SK-N-SH (cell line): Measurements from ENCODE around the gene ADAMTS7. TPM values are rescaled to one million over a fixed set of nuclear protein-coding genes. Genes with fewer than 3 reads are reported as not detected.

ENCODE experiments used
- CTCF ChIA-PET: fragments of 300-600, 350-600 bp; formaldehyde crosslinking; extraction: SDS; loops from one replicate; lab custom pipeline; 2021; lab: Yijun Ruan, JAX
- POLR2A ChIA-PET: fragments of 350-600 bp; sonication (Branson Sonifier 250); formaldehyde crosslinking; extraction: SDS; loops from one replicate; lab custom pipeline; 2020; ENCODE audit warnings: antibody characterized with exemption, inconsistent platforms; lab: Yijun Ruan, JAX
- DNase-seq: peaks from one replicate; pipeline ENCODE4 v3.0.0; 2012
- H2AFZ ChIP-seq: fragments of 200-600 bp; sonication (generic); 2 replicates; pipeline ENCODE4 v1.8.1; 2016; ENCODE audit warnings: antibody characterized with exemption, mild to moderate bottlenecking, low read depth
- H3F3A ChIP-seq: fragments of 200-600 bp; sonication (generic); replicated peaks from 2 replicates; pipeline ENCODE3; 2016; ENCODE audit warnings: antibody characterized with exemption, mild to moderate bottlenecking; ENCODE audit not compliant: insufficient read depth
- H3K27ac ChIP-seq, 2 experiments: fragments of 200-500 bp in 1 of 2; fragments of 200-600 bp in 1 of 2; sonication (Bioruptor generic) in 1 of 2; sonication (generic), shearing (Covaris generic) in 1 of 2; 2 replicates each; pipeline versions ENCODE4 v1.5.1 to v1.6.1; 2014 to 2016; ENCODE audit warnings: low read depth in 2 of 2, inconsistent platforms in 1 of 2, low read length in 1 of 2, mild to moderate bottlenecking in 1 of 2, mixed read lengths in 1 of 2
- H3K27me3 ChIP-seq: fragments of 200-600 bp; sonication (generic), shearing (Covaris generic); 2 replicates; pipeline ENCODE4 v1.6.1; 2016; ENCODE audit warnings: mixed run types; ENCODE audit not compliant: insufficient read depth
- H3K36me3 ChIP-seq, 2 experiments: fragments of 200-500 bp in 1 of 2; fragments of 200-600 bp in 1 of 2; sonication (Bioruptor generic) in 1 of 2; sonication (generic) in 1 of 2; replicated peaks in 1 of 2; 2 replicates each; pipeline versions ENCODE3 to v1.5.1; 2014 to 2016; ENCODE audit warnings: low read length in 1 of 2, mild to moderate bottlenecking in 1 of 2; ENCODE audit not compliant: insufficient read depth in 2 of 2, control insufficient read depth in 1 of 2
- H3K4me1 ChIP-seq, 2 experiments: fragments of 200-500 bp in 1 of 2; fragments of 200-600 bp in 1 of 2; sonication (Bioruptor generic) in 1 of 2; sonication (generic), shearing (Covaris generic) in 1 of 2; 2 replicates each; pipeline versions ENCODE4 v1.5.1 to v1.6.1; 2014 to 2016; ENCODE audit warnings: low read depth in 1 of 2, low read length in 1 of 2, mixed run types in 1 of 2; ENCODE audit not compliant: insufficient read depth in 2 of 2, control insufficient read depth in 1 of 2
- H3K4me2 ChIP-seq: fragments of 200-600 bp; sonication (generic), shearing (Covaris generic); 2 replicates; pipeline ENCODE4 v1.6.1; 2017; ENCODE audit warnings: mixed run types
- H3K4me3 ChIP-seq, 2 experiments: fragments of 200-500 bp in 1 of 2; fragments of 200-600 bp in 1 of 2; sonication (Bioruptor generic) in 1 of 2; sonication (generic), shearing (Covaris generic) in 1 of 2; 2 replicates each; pipeline versions ENCODE4 v1.5.1 to v1.8.1; 2014 to 2016; ENCODE audit warnings: low read depth in 2 of 2, inconsistent platforms in 1 of 2, low read length in 1 of 2, mild to moderate bottlenecking in 1 of 2, mixed read lengths in 1 of 2, moderate library complexity in 1 of 2
- H3K79me2 ChIP-seq: fragments of 200-600 bp; sonication (generic); 2 replicates; pipeline ENCODE4 v1.8.1; 2017; ENCODE audit warnings: mild to moderate bottlenecking; ENCODE audit not compliant: insufficient read depth
- H3K9ac ChIP-seq: fragments of 200-600 bp; sonication (generic); 2 replicates; pipeline ENCODE4 v1.6.1; 2017; ENCODE audit warnings: mixed run types
- H3K9me2 ChIP-seq: fragments of 200-600 bp; sonication (generic); 2 replicates; pipeline ENCODE4 v1.6.1; 2017; ENCODE audit warnings: mixed run types
- H3K9me3 ChIP-seq: fragments of 200-600 bp; sonication (generic); 2 replicates; pipeline ENCODE4 v1.6.1; 2017; ENCODE audit warnings: mixed run types, mild to moderate bottlenecking, moderate library complexity
- H4K20me1 ChIP-seq: fragments of 200-600 bp; sonication (generic); 2 replicates; pipeline ENCODE4 v1.6.1; 2017; ENCODE audit warnings: mild to moderate bottlenecking, mixed run types; ENCODE audit not compliant: insufficient read depth
- CHD2 ChIP-seq: fragments of 150-350 bp; IDR thresholded peaks from 2 replicates; pipeline ENCODE4 v1.6.1; 2018; ENCODE audit warnings: low read length; ENCODE audit not compliant: partially characterized antibody
- ELF1 ChIP-seq: IDR thresholded peaks from 2 replicates; pipeline ENCODE4 v1.4.0; 2012
- FOXJ3 ChIP-seq: sonication (generic); formaldehyde crosslinking; IDR thresholded peaks from 2 replicates; pipeline ENCODE4 v1.5.1; 2020; ENCODE audit warnings: mild to moderate bottlenecking, missing genetic modification reagents
- GABPA ChIP-seq: IDR thresholded peaks from 2 replicates; pipeline ENCODE4 v1.4.0; 2012; ENCODE audit warnings: low read depth, mild to moderate bottlenecking
- GATA2 ChIP-seq: sonication (generic); formaldehyde crosslinking; IDR thresholded peaks from 2 replicates; pipeline ENCODE4 v1.5.0; 2020; ENCODE audit warnings: mild to moderate bottlenecking, missing genetic modification reagents
- MXI1 ChIP-seq: IDR thresholded peaks from 2 replicates; pipeline ENCODE4 v1.6.1; 2012; ENCODE audit warnings: mild to moderate bottlenecking, low read depth, low read length, improper control_type of control experiment
- NFIC ChIP-seq: IDR thresholded peaks from 2 replicates; pipeline ENCODE4 v1.4.0; 2012; ENCODE audit warnings: borderline replicate concordance
- NRF1 ChIP-seq: IDR thresholded peaks from 2 replicates; pipeline ENCODE4 v1.6.1; 2012; ENCODE audit warnings: low read depth, mild to moderate bottlenecking, low read length
- POLR2AphosphoS5 ChIP-seq: IDR thresholded peaks from 2 replicates; pipeline ENCODE4 v1.6.1; 2012; ENCODE audit warnings: low read depth, low read length
- RFX5 ChIP-seq: IDR thresholded peaks from 2 replicates; pipeline ENCODE4 v1.6.1; 2012; ENCODE audit warnings: mild to moderate bottlenecking, improper control_type of control experiment, low read length
- SIN3A ChIP-seq: IDR thresholded peaks from 2 replicates; pipeline ENCODE4 v1.6.1; 2012; ENCODE audit warnings: low read depth, mild to moderate bottlenecking, low read length, moderate library complexity, borderline replicate concordance
- TCF12 ChIP-seq: IDR thresholded peaks from 2 replicates; pipeline ENCODE4 v1.4.0; 2012
- TEAD4 ChIP-seq: IDR thresholded peaks from 2 replicates; pipeline ENCODE4 v1.4.0; 2012; ENCODE audit warnings: mild to moderate bottlenecking, borderline replicate concordance; ENCODE audit not compliant: insufficient read depth
- YY1 ChIP-seq: IDR thresholded peaks from 2 replicates; pipeline ENCODE4 v1.4.0; 2012; ENCODE audit warnings: low read depth, mild to moderate bottlenecking
- WGBS: methylation state at CpG from one replicate; pipeline ENCODE4 v1.1.6; 2017; ENCODE audit warnings: low lambda C conversion rate; 5-methylcytosine and 5-hydroxymethylcytosine counted together
- polyA plus RNA-seq, 3 experiments: library from polyadenylated mRNA; depleted of rRNA; stranded (reverse); fragments of >200 nt; gene quantifications; 2 replicates each; pipeline ENCODE4 v1.2.3, GENCODE V29; 2012
- TF ChIP-seq, protein P1 (sequence below): fragments of 150-350 bp; IDR thresholded peaks from 2 replicates; pipeline ENCODE4 v1.6.1; 2017; ENCODE audit warnings: antibody characterized with exemption, low read length, low read depth, borderline replicate concordance
- TF ChIP-seq, protein P2 (sequence below): IDR thresholded peaks from 2 replicates; pipeline ENCODE4 v1.4.0; 2012; ENCODE audit warnings: low read depth, borderline replicate concordance
- TF ChIP-seq, protein P3 (sequence below): fragments of 200-600 bp; sonication (generic); IDR thresholded peaks from 2 replicates; pipeline ENCODE4 v1.6.1; 2017; ENCODE audit warnings: antibody characterized with exemption, mild to moderate bottlenecking, moderate library complexity

Gene ADAMTS7
- polyA plus RNA-seq, 1 of the 3 experiments (the other 2 are of a cell fraction) = 17.9 TPM

DNA sequence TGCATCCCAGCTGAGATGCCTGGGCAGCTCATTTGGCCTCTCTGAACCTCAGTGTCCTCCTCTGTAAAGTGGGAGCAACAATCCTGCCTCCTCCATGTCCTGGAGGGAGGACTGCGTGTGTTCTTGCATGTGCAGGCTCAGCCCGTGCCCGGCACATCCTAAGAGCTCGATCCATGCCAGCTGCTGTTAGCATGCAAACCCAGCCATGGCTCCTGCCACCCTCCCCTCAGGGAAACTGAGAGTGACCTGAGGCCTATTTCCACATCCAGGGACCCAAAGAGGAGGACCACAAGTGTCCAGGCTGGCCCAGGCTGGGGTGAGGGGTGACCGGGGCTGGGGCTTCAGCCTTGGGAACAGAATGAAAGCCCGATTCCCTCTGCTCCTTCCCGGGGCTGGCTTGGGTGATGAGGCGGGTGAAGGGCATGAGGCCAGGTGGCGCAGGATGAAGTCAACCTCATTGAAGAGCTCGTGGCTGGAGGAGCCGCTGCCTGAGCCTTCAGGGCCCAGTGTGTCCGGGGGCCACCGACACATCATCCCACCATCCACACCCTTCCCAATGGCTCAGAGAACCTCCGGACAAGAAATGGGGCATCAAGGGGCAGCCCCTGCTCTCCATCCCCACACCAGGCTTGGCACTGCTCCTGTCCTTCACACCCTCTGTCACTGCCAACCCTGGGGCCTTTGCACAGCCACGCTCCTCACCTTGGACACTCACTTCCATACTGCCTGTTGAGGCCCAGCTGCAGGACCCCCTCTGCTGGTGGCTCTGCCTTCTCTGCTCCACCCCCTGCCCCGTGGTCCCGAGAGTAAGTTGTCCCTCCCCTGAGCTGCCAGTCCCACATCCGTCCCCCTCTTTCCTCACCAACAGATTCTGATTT lies 42.5 kb downstream of the ADAMTS7 start:
- Histone ChIP-seq H3K27ac (no peak overlapping the region; a peak in 1 of 4 replicates), H3K36me3 (no peaks in the 10 kb centered on the region), H3K27me3 (no peaks in the 10 kb centered on the region), H3F3A (no peaks in the 10 kb centered on the region), H3K9me2 (no peaks in the 10 kb centered on the region), H3K9ac (no peak overlapping the region), H3K4me1 (peaks cover 0 to 21% of the 10 kb centered on the region in 2 experiments; a peak in 1 of 4 replicates), H3K79me2 (no peaks in the 10 kb centered on the region), H2AFZ (no peak overlapping the region), H4K20me1 (no peaks in the 10 kb centered on the region), H3K4me3 (no peak overlapping the region), H3K9me3 (no peaks in the 10 kb centered on the region), H3K4me2 (no peak overlapping the region)
- ChIA-PET CTCF (no interaction called here), POLR2A (no interaction called here)
- TF ChIP-seq, protein P1, sequence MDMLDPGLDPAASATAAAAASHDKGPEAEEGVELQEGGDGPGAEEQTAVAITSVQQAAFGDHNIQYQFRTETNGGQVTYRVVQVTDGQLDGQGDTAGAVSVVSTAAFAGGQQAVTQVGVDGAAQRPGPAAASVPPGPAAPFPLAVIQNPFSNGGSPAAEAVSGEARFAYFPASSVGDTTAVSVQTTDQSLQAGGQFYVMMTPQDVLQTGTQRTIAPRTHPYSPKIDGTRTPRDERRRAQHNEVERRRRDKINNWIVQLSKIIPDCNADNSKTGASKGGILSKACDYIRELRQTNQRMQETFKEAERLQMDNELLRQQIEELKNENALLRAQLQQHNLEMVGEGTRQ = no peak
- no peak for TF ChIP-seq RFX5
- no peak for DNase-seq
- 80% methylated on average over 13 of the region's 18 CpGs for WGBS

DNA sequence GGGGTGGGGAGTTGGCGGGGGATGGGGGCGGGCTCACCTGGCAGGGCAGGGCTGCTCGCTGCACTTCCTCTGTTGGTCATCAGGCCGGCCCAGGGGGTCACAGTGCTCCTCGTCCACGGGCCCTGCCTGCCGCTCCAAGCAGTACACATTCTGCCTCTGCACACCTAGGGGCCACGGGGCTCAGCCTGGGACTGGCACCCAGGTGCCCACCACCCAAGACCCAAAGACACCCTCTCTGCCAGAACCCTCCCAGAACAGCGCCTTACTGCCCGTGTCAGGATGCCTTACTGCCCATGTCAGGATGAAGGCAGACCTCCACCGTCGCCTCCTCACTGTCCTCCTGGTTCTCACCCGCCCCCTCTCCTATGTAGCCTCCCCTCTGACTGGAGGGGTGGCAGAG lies 43.2 kb downstream of the ADAMTS7 start:
- H3K9me3 ChIP-seq = no peaks in the 10 kb centered on the region
- CTCF ChIA-PET = no interaction called here
- H3K27me3 ChIP-seq = no peaks in the 10 kb centered on the region
- H3K27ac ChIP-seq = no peak overlapping the region; a peak in 1 of 4 replicates
- no peaks in the 10 kb centered on the region for H3K9me2 ChIP-seq
- no peak overlapping the region for H3K4me3 ChIP-seq
- POLR2A ChIA-PET = no interaction called here
- H3K9ac ChIP-seq = no peak overlapping the region
- H3K36me3 ChIP-seq = no peaks in the 10 kb centered on the region
- H2AFZ ChIP-seq = no peak overlapping the region
- TF ChIP-seq NFIC (no peak), MXI1 (no peak), NRF1 (no peak), SIN3A (no peak), POLR2AphosphoS5 (no peak), FOXJ3 (CRISPR knock-in tag) (no peak), GABPA (no peak), TCF12 (no peak), YY1 (no peak), ELF1 (no peak), CHD2 (no peak), GATA2 (CRISPR knock-in tag) (no peak), TEAD4 (no peak)
- TF ChIP-seq, protein P2, sequence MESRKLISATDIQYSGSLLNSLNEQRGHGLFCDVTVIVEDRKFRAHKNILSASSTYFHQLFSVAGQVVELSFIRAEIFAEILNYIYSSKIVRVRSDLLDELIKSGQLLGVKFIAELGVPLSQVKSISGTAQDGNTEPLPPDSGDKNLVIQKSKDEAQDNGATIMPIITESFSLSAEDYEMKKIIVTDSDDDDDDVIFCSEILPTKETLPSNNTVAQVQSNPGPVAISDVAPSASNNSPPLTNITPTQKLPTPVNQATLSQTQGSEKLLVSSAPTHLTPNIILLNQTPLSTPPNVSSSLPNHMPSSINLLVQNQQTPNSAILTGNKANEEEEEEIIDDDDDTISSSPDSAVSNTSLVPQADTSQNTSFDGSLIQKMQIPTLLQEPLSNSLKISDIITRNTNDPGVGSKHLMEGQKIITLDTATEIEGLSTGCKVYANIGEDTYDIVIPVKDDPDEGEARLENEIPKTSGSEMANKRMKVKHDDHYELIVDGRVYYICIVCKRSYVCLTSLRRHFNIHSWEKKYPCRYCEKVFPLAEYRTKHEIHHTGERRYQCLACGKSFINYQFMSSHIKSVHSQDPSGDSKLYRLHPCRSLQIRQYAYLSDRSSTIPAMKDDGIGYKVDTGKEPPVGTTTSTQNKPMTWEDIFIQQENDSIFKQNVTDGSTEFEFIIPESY = no peak
- TF ChIP-seq, protein P3, sequence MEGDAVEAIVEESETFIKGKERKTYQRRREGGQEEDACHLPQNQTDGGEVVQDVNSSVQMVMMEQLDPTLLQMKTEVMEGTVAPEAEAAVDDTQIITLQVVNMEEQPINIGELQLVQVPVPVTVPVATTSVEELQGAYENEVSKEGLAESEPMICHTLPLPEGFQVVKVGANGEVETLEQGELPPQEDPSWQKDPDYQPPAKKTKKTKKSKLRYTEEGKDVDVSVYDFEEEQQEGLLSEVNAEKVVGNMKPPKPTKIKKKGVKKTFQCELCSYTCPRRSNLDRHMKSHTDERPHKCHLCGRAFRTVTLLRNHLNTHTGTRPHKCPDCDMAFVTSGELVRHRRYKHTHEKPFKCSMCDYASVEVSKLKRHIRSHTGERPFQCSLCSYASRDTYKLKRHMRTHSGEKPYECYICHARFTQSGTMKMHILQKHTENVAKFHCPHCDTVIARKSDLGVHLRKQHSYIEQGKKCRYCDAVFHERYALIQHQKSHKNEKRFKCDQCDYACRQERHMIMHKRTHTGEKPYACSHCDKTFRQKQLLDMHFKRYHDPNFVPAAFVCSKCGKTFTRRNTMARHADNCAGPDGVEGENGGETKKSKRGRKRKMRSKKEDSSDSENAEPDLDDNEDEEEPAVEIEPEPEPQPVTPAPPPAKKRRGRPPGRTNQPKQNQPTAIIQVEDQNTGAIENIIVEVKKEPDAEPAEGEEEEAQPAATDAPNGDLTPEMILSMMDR = no peak
- peaks cover 0 to 27% of the 10 kb centered on the region in 2 experiments; a peak in 1 of 4 replicates for H3K4me1 ChIP-seq
- H3K79me2 ChIP-seq = no peaks in the 10 kb centered on the region
- no peak for DNase-seq
- no peaks in the 10 kb centered on the region for H3F3A ChIP-seq
- no peaks in the 10 kb centered on the region for H4K20me1 ChIP-seq
- H3K4me2 ChIP-seq = no peak overlapping the region
- 89% methylated on average over 10 of the region's 13 CpGs for WGBS
